GM18858 (cell line): ENCODE data around the gene CMTM7.
"Not testable (repeated sequence)": the region's sequence is repeated elsewhere in the genome, so short reads cannot be mapped to it uniquely, and the experiment has no call there.

Experiments
- ATAC-seq: cut with Tn5 transposase; IDR thresholded peaks from one replicate; pipeline ENCODE4 v1.9.1; 2021; ENCODE audit not compliant: unreplicated experiment

The CMTM7 gene

DNA sequence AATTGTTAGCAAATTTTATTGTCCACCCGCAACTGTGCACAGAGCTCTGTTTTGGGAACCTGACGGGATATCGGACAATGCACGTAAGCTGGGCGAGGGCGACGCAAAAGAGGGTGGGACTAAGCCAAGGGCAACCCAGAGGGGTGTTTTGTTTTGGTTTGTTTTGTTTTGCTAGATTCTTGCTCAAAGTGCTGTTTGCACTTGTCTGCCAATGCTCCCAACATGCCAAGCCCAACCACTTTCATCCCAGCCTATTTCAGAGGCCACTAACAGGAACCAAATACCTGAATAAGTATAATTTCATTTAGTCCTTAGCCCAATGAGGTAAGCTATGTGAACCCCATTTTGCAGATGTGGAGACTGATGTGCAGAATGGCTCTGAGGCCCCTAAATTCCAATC lies 9.7 kb upstream of the CMTM7 start:
- ATAC-seq = no peak

- no peak for ATAC-seq
These were observed 8.4 kb upstream of the CMTM7 start for GRCh38 chr3:32383136-32383711.

DNA sequence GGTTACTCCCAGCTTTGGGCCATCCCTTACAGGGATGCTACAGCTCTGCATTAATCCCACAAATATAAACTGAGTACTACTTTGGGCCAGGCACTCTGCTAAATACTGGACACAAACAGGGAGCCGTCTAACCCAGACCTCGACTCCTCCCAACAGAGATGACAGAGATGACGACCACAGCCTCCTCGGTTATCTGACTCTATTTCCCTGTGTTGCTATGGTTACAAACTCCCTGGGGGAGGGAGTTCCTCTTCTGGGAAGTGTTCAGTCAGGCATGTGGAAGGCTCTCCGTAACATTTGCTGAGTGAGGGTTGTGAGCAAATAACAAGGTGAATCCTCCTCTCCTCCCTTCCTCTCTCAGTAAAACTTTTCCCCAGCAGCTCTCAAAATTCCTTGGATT lies 6.7 kb upstream of the CMTM7 start:
- no peak for ATAC-seq

- no peak for ATAC-seq
These were observed 4.1 kb upstream of the CMTM7 start for GRCh38 chr3:32387512-32387911.

DNA sequence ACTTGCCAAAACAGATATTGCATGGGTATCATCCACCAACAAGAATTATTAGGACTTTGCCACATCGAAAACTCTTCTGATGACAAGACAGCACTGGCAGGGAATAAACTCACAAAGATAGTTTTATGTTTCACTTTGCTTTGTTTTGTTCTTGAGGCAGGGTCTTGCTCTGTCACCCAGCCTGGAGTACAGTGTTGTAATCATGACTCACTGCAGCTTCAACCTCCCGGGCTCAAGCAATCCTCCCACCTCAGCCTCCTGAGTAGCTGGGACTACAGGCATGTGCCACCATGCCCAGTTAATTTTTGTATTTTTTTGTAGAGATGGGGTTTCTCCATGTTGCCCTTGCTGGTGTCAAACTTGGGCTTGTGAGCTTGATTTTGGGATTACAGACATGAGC lies 2.1 kb upstream of the CMTM7 start:
- ATAC-seq = not testable (repeated sequence)

GRCh38 chr3:32392536-32393302 lies 1.1 kb downstream of the CMTM7 start:
- no peak for ATAC-seq

GRCh38 chr3:32395496-32395895 lies 3.8 kb downstream of the CMTM7 start:
- no peak for ATAC-seq

DNA sequence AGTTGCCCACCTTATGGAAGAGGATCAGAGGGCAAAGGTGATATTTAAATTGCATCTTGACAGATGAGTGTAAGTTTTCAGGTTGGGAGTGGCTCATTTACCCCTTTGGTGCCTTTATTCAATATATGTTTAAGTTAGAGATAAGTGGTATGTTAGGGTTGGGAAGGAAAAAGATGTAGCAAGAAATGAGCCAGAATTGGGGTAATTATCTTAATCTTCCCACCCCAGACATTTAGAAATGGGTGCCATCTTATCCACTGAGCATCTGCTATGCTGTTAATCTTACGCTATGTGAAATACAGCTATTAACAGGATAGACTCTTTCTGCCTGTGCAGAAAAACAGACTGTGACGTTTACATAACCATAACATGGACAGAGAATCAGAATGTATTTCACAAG lies 6.3 kb downstream of the CMTM7 start:
- ATAC-seq = no peak

DNA sequence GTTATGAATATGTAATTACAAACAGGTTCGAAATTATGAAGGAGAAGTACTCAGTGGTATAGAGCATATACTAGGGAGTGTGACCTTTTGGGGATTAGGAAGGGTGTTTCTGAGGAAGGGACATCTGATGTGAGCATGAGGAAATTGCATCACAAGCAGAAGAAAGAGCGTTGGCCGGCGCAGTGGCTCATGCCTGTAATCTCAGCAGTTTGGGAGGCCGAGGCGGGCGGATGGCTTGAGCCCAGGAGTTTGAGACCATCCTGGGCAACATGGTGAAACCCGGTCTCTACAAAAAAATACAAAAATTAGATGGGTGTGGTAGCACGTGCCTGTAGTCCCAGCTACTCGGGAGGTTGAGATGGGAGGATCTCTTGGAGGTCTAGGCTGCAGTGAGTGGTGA lies 6.9 kb downstream of the CMTM7 start:
- no peak for ATAC-seq

DNA sequence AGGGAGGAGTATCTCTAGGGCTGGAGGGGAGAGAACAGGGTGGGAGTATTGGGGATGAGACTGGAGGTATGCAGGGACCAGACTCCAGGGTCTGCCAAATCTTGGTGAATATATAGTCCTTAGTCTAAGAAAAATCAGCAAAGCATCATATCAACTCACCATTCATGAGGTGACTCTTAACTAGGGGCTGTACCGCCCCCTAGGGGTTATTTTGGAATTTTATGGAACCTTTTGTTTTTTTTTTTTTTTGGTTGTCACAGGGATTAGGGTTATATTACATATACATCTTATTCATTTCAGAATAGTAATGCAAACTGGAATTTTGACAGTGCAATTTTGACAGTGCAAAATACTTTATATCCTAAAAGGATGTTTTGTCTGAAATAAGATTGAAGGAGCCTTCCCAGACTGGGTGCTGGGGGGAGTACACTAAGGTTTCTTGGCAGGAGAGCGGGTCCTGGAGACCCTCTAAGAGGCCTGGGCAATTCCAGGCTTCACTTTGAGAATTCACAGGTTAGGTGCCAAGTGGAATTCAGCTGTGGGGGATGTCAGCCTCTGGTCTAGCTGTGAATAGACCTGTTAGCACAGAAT lies 7.5 kb downstream of the CMTM7 start:
- ATAC-seq = no peak

GRCh38 chr3:32401126-32401525 lies 9.5 kb downstream of the CMTM7 start:
- ATAC-seq = no peak

DNA sequence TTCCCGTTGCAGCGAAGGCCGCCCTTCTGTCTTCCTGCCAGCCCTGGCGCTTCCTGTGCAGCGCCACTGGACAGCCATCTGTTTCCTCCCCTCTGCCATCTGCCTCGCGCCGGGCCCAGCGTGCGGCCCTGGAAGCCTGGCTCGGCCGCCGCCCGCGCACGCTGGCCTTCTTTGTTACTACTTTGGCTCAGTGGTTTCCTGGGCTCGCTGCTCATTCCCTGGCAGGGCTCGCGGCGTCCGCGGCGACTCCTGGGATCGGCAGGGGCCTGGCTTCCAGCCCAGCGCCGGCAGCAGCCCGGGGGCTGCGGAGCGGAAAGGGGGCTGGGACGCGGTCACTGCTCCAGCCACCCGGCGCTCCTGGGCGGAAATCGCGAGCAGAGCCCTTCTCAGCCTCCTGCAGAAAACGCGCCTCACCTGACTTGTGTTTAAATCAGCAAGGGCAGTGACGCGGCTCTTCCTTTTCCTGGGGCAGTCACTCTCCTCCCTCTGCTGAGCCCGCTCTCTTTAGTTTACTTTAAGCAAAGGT lies 10.0 kb downstream of the CMTM7 start:
- ATAC-seq = peak; percentile 58

GRCh38 chr3:32403663-32404062 lies 12.0 kb downstream of the CMTM7 start:
- ATAC-seq = no peak

DNA sequence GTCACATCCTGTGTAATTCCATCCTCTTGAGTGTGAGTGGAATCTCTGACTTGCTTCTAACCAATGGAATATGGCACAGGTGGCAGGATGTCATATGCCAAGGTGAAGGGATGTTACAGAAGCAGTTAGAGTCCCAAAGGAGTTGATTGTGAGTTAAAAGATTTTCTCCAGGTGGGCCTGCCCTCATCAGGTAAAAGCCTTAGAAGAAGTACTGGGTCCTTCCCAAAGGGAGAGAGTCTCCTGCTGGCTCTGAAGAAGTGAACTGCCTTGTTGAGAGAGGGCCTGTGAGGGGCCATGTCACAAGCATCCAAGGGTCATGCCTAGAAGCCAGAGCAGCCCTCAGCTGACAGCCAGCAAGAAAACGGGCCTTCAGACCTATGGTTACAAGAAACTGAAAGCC lies 13.1 kb downstream of the CMTM7 start:
- no peak for ATAC-seq

DNA sequence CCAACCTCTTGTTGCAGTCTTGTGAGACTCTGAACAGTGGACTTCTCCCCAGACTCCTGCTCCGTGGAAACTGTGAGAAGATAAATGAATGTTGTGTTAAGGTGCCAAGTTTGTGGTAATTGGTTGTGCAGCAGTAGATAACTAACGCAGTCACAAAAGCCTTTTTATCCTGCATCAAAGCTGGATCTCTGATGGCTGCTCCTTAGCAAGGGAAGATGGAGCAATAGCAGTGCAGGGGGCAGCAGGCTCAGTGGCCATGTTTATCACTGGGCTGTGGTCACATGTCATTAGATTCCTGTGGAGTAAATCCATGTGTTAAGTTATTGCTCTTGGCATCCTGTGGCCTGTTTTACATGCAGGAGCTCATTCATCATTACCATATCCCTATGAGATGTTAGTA lies 13.5 kb downstream of the CMTM7 start:
- no peak for ATAC-seq

- no peak for ATAC-seq
These were observed 14.2 kb downstream of the CMTM7 start for GRCh38 chr3:32405711-32406323.

DNA sequence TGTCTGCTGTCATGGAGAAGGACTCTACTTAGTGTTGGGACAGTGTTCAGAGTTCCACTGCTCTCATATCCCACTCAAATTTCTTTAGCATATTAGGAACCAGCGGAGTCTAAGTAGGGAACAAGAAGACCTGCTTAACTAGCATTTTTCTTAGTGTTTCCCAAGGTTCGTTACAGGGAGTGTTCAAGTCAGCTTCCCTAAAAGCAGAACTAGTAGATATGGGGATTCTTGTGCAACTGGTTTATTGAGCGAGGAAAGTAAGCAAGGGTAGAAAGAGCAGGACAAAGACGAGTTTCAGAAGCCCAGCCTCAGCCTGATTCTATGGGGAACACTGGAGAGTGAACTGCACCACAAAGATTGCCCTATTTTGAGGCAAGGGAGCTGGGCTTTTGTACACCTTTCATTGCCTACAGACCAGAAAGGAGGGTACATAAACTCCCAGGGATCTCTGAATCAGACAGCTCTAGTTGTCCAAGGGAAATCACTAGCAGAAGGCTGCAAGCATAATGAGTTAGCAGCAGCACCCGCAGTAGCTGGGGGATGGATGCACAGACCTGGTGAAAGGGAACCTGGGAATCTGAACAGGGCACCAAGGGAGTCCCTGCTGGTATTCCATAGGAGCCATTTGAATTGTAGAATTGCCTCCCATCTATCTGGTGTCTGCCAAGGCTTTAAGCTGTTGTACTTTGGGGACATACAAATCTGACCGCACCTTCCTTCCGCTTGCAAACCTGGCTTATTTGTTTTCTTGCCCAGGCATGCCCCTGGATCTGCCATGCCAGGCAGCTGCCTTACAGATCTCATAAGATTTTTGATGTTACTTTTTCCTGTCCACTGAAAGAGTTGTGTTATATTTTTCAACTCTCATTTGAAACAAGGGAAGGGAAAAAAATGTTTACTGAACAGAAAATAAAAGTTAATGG lies 15.1 kb downstream of the CMTM7 start:
- peak; percentile 43 for ATAC-seq

GRCh38 chr3:32410367-32411246 lies 19.0 kb downstream of the CMTM7 start:
- ATAC-seq = no peak

DNA sequence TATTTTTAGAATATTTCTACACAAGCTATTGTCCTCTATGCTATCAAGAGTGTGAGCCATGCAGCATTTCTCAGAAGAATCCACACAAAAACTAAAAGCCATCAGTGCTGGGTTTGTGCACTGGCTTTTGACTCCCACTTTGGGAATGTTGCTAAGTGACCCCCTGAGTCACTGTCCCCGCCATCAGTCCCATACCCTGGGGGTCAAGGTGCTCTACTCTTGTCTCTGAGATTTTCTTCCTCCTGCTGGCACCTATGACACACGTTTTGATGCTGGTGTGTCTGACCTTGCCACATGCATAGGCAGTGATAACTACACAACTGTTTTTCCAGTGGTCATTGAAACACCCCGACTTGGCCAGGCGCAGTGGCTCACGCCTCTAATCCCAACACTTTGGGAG lies 19.8 kb downstream of the CMTM7 start:
- ATAC-seq = no peak

DNA sequence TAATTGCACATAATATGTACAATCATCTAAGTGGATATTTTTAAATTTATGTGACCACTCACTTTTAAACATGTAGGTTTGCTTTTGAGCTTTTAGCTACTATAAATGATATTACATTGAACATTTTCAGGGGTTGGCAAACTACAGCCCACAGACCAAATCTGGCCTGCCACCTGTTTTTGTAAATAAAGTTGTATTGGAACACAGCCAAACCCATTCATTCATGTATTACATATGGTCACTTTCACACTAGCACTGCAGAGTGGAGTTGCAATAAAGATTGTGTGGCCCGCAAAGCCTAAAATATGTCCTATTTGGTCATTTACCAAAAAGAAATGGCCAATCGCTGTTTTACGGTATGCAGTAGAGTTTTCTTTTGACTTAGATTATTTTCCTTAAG lies 21.2 kb downstream of the CMTM7 start:
- ATAC-seq = no peak
